ENCODE results near the gene VAV2.

Gene VAV2

DNA sequence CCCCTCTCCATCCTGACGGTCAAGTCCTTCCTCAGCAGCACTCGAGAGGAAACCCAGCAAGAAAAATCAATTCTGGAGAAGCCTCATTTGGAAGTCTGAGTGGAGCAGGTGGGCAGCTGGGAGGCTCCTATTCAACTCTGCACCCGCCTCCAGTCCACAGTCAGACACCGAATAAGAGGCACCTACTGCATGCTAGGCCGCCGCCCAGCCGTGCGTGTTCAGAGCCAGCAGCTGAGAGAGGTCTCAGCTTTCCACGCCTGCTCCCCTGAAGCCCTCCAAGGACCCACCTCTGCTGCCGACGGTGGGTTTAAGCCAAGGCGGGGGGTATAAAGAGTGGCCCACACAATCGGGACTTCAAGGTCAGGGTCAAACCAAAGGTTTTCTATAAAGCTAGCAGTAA, 41.9 kb downstream of the VAV2 start:
- DNase-seq: no peak

DNA sequence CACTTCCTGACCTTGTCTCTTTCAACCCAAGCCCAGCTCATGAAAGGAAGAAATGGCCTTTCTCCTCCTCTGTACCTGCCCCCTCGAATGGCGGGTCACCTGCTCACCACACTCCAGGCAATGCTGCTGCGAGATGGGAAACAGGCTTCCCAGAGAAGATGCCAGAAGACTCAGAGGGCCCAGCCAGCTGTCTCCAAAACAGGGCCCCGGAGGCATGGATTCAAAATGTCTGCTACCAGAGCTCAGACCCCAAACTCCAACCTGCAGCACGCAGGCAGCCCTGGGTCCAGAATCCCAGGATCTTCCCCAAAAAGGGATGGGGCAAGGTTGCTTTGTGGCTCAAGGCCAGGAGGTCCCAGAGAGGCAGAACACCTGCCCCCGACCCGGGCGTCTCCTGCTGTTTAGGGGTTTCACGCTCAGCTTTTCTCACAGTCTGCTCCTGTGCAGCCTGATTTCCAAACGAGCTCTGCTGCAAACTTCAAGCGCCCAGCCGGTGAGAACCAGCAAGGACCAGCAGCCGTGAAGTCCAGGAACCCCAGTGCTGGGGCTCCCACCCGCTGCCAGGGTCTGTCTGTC, 42.5 kb downstream of the VAV2 start:
- no peak for DNase-seq

DNA sequence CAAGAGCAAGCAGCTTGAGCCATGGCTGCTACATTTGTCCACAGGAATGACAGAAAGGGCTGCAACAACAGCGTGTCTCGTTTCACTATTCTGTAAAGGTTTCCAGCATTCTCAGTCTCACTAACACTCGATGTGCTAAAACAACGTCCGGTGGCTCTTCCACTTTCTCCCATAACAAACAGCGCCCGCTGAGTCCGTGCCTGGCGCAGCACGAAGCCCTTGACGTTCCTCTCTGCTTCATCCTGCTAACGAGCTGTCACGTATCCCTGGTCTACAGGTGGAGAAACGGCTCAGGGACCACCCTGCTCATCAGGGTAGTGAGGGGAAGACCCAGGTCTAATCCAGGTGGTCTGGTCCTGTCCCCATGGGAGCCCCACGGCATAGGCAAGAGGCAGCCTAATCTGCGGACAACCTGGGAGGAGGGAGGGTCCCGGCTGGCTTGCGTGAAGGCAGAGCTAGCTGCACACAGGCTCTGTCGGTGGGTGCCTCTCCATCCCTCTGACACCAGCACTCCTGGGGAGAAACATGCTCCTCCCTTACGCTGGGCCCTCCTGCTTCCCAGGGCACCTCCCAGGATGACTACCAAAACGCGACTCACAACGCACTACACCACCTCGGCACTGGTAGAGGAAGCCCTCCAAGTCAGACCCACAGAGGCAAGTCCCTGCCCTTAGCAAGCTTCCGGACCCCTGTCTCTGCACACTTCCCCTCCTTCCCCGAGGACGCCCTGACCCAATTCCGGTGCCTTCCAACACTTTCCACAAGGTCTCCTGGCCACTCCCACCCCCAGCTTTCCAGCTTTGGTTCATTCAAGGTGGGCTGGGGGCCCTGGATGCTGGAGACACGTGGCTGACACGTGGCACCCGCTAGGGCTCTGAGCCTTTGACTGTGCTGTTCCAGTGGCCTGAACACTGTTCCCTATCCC, 43.3 kb downstream of the VAV2 start:
- no peak for DNase-seq

DNA sequence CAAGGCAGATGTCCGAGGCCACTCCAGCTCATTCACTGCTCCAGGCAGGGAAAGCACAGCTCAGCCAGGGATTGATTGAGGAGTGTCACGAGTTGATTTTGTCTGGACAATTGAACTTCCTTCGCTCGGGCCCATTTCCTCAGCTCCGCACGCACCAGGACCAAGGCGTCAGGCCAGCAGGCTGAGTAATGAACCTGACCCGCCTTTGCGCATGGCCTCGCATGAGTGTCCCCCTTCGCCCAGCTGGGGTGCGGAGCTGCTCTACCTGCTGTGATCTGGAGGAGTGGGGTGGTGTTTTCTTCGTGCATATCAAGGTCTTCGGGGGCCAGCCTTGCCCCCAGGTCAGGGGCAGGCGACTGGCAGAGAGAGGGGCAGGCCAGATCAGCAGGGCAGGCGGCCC, 44.0 kb downstream of the VAV2 start:
- DNase-seq: no peak

DNA sequence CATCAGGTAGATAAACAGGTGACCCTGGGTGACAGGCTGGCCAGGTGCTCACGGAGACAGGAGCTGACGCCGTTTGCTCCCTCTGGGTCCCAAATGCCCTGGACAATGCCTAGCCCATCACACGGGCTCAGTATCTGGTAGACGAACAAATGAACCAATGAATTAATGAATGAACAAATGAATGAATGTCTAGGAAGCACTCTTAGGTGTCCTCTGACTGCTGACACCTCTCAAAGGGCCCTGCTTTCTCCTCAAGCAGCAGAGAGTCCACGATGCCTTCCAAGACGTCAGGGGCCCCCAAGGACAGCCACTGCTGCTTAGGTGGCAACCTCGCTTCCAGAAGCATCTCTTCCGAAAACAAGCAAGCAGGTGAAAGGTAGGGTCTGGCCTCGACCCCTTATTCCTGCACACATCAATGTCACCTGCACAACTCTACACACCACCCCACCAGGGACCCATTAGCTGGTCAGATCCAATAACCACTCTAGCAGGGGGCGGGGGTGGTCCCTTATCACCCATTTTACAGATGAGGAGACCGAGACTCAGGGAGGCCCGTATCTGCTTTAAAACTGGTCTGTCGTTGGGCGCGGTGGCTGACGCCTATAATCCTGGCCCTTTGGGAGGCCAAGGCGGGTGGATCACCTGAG, 45.2 kb downstream of the VAV2 start:
- no peak for DNase-seq

DNA sequence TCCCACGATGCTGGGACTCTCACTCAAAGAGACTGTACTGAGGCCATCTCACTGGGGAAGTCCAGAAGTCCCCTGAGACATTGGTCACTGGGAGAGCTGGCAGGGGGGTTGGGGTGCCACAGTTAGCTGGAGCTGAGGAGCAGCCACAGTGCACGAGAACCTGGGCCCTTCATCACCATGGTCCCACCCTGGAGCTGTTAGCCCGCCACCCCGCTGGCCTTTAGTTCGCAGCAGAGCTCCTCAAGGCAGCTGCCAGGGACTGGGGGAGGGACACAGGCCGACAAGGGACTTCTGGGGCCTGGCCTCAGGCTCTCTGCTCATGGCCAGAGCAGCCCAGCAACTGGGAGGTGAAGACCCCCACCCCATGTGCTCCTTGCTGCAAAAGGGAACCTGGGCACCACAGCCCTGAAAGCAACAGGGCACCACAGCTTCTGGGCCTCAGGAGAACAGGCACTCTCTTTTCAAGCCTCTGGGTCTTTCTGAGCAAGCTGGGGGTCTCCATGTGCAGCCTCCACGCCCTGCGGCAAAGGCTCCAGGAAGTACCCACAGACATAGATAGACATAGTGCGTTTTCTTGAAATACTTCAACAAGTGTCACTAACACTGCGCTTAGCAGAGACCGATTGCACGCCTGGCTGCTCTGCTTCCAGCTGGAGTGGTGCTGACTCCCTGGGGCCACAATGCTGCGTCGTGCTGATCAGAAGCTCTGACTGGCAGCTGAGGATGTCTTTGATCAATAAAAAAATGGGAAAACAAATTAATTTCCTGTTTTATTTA, 46.0 kb downstream of the VAV2 start:
- no peak for DNase-seq

DNA sequence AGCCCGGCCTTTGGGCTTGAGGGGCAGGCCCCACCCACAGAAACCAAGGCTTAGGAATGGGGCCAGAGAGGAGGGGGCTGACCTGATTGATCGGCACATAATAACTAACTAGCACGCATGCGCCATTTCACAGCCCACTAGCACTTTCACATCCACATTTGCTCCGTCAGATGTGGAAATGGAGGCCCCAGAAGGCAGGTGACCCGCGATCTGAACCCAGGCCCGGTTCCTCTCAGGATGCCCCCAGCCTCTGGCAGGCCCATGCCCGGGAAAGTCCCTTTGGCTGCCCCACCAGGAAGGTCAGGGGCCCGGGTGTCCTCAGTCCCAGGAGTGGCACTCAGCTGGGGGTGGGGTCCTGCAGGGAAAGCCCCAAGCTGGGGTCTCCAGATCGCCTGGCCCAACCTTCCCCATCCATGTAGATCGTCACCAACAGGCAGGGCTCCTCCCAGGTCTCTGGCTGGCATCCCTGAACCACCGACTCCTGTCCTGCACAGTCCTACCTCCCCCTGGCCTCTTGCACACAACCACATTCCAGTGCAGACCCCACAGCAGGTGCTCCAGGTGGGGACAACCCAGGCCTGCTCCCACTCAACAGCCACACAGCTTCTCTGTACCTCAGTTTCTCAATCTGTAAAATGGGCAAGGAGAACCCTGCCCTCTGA, 46.7 kb downstream of the VAV2 start:
- no peak for DNase-seq

DNA sequence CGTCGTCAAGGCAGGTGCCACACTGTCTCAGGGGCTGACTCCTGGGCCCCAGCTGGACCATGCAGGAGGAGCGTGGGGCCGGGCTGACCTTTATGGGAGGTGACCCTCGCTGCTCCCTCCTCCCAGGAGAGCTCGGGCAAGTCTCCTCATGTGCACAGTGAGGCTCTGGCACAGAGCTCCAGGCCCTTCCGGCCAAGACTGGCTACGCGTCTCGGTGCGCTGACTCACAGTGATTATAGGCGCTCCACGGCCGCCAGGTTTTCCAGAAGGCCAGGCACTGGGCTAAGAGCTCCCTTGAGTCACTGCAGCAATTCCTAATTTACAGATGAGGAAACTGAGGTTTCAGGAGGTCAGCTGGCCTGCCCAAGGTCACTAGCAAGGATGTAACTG, 47.4 kb downstream of the VAV2 start:
- no peak for DNase-seq

DNA sequence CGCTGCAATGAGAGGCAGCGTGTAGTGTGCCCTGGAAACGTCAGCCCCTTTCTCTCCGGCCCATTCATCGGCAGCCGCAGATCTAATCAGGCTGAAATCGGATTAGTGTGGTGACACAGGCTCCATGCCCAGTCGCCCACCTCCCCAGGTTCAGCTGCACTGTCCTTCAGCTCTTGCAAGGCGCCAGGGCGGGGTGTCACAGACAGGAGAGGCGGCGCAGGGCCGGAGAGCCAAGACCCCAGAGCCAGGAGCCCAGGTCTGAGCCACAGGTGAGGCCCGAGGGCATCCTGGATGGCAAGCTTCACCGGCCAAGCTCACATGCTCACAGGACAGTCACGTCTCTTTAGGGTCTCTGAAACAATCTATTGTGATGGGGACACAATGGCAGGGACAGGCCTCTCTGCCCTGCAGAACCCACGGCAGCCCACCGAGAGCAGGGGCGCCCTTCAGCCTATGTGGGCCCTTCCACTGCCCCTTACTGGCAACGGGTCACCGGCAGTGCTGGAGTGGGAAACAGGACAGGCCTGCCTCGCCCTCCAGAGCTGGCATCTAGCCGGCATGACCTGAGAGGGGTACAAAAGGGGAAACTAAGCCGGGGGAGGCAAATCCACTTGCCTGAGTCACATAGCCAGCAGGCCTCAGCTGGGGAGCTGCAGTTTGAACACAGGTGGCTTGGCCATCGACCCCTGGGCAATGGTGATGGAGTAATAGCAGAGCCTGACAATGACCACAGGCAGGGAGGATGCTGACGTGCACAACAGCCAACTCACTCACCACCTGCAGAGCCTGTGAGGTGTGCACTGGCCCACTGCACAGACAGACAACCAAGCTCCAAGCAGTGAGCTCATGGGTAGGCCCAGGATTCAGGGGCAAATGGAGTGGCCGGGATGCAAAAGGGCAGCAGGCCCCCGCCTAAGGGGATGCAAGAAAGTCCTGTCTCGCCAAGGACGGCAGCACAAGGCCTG, 48.1 kb downstream of the VAV2 start:
- no peak for DNase-seq

DNA sequence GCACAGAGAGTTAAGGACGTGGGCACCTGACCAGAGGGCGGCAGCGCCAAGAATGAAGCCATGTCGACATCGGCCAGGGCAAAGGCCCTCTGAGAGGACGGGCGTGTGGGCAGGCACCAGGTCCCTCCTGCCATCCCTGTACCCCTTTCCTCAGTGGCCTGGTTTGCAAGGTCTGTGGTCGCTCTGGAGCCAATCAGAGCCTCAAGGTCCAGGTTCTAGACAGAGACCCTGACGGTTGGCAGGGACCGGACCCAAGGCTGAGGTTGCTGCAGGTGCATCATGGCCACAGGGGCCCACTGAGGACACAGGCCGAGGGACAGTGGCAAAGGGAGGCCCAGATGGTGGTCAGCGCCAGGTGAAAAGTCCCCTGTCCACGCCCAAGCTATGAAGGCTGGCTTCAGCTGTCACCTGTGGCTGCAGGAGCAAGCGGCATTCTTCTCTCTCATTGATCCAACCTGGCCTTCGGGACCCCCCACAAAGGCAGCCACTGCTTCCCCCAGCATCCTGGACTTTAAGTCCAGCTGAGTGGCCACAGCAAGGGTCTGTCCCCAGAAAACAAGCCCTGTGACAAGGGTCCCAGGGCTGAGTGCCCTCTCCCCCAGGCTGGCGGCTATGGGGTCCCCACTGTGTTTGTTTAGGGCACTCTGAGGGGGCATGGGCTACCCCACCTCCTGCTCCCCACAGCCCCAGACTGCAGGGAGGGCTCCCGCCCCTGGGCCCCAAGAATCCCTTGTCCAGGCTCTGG, 48.9 kb downstream of the VAV2 start:
- DNase-seq: no peak

DNA sequence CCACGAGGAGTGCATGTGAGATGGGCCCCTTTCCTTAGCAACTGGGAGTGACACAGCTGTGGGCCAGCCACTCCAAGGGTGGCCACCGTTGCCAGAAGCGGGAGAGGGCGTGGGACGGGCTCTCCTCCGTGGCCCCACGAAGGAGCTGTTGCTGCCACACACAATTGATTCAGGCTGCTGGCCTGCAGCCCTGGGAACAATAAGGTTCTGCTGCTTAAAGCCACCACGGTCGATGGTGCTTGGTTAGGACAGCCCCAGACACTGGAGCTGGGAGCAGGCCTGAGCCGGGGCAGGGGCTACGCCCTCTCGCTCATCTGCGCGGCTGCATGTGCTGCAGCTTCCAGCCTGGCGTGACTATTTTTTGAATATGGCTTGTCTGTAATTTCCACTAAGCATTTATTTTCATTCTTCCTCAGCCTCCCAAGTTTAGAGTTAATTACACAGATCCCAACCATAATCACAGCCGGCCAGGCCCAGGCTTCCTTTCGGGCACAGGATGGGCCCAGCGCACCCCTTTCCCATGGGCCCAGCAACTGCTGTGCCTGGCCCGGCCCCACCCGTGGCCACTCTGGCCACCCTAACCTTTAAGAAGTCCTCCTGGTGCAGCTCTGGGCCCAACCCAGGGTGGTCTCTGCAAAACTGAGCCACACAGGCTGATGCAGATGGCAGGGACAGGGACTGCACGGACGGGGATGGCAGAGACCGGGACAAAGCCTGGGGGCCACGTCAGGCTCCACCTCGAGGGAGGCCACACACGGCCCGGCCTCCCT, 49.7 kb downstream of the VAV2 start:
- DNase-seq: no peak

DNA sequence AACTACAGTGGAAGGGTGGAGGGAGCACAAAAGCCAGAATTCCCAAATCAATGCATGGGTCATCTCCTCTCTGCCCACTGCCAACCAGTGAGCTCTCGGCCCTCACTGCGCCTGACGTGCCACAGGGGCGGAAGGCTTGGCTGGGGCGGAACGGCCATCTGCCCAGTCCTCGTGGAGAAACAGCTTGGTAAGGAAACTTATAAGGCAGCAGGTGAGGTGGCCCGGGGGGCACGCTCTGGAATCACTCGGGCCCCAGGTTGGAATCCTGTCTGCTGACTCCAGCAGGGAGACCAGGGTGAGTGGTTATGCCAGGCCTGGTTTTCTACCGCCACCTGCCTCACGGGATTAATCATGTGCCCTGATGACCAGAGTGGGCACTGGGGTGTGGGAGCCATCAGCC, 52.3 kb downstream of the VAV2 start:
- no peak for DNase-seq

DNA sequence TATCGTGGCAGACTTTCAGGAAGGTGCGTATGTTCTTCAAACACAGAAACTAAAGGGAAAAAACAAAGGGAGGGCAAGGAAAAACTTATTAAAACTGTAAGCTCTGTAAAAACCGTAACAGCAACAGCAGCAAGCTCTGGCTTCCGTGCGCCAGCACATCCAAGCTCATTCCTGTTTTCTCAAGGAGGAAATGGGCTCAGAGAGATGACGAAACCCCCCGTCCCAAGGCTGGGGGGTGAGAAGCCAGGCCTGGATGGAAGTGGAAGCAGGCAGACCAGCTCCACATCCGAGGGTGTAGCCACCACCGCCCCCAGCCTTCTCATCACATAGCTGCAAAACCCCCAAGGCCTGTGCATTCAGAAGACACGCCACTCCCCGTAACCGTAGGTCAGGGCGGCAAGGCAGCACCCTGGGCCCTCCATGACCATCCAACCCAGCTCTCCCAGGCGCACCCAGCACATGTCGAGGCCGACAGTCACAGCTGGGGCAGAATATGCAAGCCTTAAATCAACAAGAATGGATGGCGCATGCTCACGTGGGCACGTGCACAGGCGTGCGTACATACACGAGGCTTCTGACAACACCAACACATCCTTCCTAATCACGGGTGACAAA, 52.8 kb downstream of the VAV2 start:
- no peak for DNase-seq

DNA sequence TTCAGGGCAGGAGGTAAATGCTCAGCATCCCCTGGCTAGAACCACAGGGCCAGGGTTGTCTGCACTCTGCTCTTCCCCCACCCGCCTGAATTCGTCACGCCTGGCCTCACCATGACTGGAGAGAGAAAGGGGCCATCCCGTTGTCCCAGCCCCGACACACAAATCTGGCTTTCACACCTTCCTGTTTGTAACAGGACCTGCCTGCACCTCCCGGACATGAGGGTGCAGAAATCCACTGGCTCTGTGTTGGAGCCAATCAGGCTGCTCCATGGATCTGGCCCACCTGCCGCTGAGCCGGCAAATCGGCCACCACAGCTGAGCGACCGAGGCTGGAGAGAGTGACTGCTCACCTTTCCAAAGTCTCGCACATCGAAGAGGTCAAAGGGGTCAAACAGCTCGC, 53.4 kb downstream of the VAV2 start:
- no peak for DNase-seq

DNA sequence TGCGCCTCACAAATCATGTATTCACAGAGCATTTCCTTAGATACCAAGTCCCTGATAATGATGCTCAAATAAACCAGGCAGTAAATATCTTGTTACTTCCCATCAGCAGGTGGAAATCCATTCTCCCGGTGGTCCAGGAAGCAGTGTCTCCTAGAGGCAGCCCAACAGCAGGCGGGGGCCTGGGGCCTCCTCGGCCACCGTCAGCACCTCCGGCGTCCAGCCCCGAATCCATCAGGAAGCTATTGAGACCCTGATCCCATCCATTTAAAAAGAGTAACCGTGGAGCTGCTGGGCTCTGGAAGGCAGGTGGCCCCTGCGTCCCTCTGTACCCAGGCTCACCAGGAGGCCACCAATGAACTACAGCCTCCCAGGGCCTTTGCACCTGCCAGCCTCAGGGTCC, 54.0 kb downstream of the VAV2 start:
- no peak for DNase-seq

DNA sequence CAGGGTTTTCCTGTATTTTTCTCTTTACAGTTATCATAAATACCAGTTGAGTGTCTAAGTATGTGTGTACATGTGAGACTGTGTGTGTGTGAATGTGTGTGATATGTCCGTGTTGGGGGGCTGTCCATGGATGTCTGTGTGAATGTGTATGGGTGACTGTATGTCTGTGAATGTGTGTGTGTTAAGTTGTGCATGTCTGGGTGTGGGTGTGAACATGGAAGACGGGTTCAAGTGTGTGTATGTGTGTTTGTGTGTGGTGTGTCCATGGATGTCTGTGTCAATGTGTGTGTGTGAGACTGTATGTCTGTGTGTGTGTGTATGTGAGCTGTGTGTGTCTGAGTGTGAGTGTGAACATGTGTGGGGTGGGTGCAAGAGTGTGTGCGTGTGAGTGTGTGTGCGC, 55.0 kb downstream of the VAV2 start:
- DNase-seq: no peak

DNA sequence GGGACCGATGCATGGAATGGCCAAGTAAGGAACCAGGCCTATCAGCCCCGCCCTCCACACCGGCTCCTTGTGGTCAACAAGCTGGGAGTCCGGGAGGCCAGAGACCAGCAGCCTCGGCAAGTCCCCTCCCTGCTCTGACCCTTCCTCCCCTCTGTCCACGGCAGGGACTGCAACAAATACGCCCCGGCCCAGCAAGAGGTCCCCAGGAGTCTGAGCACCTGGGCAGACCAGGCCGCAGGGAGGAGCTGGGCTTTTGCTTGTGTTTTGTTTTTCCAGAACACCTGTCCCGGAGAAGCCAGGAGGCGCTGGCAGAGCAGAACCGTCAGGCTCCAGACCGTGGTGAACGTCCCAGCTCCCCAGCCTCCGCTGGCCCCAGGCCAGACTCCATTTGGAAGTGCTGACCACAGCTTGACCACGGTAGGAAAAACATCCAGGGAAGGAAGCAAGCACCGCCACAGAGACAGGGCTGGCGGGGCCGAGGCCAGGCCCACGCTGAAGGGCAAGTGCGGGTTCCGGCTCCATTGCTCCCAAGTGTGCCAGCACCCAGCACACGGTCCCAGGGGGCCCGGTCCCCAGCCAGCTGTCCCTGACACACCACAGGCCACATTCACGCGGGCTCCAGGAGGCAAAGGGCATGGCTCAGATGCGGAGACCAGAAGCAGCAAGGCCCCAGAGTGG, 56.7 kb downstream of the VAV2 start:
- DNase-seq: no peak

DNA sequence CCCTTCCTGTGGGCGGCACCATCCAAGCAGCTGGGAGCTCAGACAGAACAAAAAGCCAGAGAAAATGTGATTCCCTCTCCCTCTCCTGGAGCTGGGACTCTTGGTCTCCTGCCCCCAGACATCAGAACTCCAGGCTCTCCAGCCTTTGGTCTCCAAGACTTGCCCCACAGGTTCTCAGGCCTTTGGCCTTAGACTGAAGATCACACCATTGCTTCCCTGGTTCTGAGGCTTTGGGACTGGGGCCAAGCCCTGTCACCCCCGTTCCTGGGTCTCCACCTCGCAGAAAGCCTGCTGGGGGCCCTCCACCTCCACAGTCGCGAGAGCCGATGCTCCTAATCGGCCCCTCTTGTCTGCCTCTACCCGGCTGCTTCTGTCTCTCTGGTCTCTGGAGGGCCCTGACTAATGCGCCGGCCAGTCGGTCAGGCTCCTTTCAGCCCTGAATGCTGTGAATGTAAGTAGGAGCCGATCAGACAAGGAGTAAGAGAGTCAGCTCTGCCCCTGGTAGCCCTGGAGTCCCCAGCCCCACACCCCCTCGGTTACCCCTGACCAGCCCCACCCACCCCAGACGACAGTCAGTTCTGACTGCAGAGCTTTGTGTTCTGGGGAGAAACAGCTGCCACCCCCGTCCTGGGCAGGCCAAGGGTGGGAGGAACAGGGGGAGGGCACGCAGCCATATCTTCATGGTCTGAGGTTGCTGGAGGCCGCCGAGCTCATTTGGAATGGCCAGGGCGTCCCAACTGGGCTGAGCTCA, 57.5 kb downstream of the VAV2 start:
- no peak for DNase-seq
